Measurements from ENCODE around the gene PRKAG2.

- TF ChIP-seq CTCF (IDR thresholded peaks at IDR 0.05): no peak
- no peak for TF ChIP-seq POLR2A (IDR thresholded peaks at IDR 0.05)
Measured at GRCh38 chr7:151628846-151629604, 247.9 kb downstream of the PRKAG2 start.

Data from Peyer's patch (tissue), 4 donors.